Endothelial cell of umbilical vein (primary cell): ENCODE results near the gene RBM47.
"Not testable (repeated sequence)": the region's sequence is repeated elsewhere in the genome, so short reads cannot be mapped to it uniquely, and the experiment has no call there.

Experiments
- POLR2AphosphoS5 ChIP-seq: IDR thresholded peaks from 2 replicates; pipeline ENCODE4 v1.6.1; 2012; ENCODE audit warnings: low read depth, mild to moderate bottlenecking, control low read depth, low read length, moderate library complexity; ENCODE audit not compliant: insufficient read depth
- TF ChIP-seq, protein P1 (sequence below), 2 donors: IDR thresholded peaks; 1 replicate in 1 of 2; 2 replicates in 1 of 2; pipeline ENCODE4 v1.5.1; 2011; ENCODE audit warnings: low read length in 2 of 2, mild to moderate bottlenecking in 2 of 2, moderate library complexity in 2 of 2, control low read depth in 1 of 2, inconsistent platforms in 1 of 2, low read depth in 1 of 2; ENCODE audit not compliant: insufficient read depth in 1 of 2; ENCODE audit errors: extremely low read depth in 1 of 2

DNA sequence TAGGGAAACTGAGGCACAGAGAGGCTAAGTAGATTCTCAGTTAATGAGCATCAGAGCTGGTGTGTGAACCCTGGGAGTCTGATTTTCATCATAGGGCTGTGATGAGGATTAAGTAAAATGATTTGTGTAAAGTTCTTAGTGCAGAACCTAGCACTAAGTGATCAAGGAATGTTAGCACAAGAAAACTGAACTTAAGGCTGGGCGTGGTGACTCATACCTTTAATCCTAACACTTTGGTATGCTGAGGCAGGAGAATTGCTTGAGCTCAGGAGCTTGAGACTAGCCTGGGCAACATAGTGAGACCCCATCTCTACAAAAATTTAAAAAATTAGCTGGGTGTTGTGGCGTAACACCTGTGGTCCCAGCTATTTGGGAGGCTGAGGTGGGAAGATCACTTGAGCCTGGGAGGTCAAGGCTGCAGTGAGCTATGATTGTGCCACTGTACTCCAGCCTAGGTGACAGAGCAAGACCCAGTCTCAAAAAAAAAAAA, 183.4 kb downstream of the RBM47 start:
- not testable (repeated sequence) for TF ChIP-seq POLR2AphosphoS5
- TF ChIP-seq, protein P1, sequence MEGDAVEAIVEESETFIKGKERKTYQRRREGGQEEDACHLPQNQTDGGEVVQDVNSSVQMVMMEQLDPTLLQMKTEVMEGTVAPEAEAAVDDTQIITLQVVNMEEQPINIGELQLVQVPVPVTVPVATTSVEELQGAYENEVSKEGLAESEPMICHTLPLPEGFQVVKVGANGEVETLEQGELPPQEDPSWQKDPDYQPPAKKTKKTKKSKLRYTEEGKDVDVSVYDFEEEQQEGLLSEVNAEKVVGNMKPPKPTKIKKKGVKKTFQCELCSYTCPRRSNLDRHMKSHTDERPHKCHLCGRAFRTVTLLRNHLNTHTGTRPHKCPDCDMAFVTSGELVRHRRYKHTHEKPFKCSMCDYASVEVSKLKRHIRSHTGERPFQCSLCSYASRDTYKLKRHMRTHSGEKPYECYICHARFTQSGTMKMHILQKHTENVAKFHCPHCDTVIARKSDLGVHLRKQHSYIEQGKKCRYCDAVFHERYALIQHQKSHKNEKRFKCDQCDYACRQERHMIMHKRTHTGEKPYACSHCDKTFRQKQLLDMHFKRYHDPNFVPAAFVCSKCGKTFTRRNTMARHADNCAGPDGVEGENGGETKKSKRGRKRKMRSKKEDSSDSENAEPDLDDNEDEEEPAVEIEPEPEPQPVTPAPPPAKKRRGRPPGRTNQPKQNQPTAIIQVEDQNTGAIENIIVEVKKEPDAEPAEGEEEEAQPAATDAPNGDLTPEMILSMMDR (IDR thresholded peaks at IDR 0.05; ENCODE audit: extremely low read depth in 1 of 2, insufficient read depth in 1 of 2, low read depth in 1 of 2, low read length in 2 of 2) = not testable (repeated sequence)
